Astrocyte of the spinal cord (primary cell): ENCODE data around the gene CLASP1.

Source experiments
- DNase-seq: peaks from one replicate; pipeline ENCODE4 v3.0.0; 2011; ENCODE audit warnings: low read depth, low spot score
- H3K4me3 ChIP-seq: 2 replicates; pipeline ENCODE4 v1.5.1; 2011; ENCODE audit warnings: low read depth, mild to moderate bottlenecking, low read length, moderate library complexity
- in situ Hi-C: cut with HindIII; loops from 2 replicates; pipeline ENCODE4 v1.10.0; 2017; ENCODE audit warnings: low sequenced_read_pairs
- TF ChIP-seq, protein P1 (sequence below): IDR thresholded peaks from 2 replicates; pipeline ENCODE4 v1.5.1; 2012; ENCODE audit warnings: low read depth, mild to moderate bottlenecking, low read length, inconsistent platforms

Gene CLASP1

DNA sequence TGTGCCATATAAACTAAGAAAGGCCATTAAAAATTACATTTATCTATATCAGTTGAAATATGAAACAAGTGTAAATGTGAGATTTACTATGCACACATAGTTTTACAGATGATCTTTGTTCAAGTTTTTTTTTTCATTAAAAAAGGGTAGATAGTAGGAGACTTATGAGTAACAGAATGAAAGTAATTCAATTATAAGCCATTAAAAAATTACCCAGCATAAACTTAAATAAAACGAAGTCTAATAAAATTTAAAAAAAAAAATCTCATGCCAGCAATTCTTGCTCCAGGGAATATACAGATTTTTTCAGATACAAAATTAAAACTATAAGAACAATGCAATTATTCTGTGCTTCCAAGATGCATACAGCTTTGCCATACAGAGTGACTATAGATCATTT lies 236.9 kb downstream of the CLASP1 start:
- in situ Hi-C loops = no loop called here
- TF ChIP-seq, protein P1, sequence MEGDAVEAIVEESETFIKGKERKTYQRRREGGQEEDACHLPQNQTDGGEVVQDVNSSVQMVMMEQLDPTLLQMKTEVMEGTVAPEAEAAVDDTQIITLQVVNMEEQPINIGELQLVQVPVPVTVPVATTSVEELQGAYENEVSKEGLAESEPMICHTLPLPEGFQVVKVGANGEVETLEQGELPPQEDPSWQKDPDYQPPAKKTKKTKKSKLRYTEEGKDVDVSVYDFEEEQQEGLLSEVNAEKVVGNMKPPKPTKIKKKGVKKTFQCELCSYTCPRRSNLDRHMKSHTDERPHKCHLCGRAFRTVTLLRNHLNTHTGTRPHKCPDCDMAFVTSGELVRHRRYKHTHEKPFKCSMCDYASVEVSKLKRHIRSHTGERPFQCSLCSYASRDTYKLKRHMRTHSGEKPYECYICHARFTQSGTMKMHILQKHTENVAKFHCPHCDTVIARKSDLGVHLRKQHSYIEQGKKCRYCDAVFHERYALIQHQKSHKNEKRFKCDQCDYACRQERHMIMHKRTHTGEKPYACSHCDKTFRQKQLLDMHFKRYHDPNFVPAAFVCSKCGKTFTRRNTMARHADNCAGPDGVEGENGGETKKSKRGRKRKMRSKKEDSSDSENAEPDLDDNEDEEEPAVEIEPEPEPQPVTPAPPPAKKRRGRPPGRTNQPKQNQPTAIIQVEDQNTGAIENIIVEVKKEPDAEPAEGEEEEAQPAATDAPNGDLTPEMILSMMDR = no peak
- no peak overlapping the region for H3K4me3 ChIP-seq
- no peak for DNase-seq

DNA sequence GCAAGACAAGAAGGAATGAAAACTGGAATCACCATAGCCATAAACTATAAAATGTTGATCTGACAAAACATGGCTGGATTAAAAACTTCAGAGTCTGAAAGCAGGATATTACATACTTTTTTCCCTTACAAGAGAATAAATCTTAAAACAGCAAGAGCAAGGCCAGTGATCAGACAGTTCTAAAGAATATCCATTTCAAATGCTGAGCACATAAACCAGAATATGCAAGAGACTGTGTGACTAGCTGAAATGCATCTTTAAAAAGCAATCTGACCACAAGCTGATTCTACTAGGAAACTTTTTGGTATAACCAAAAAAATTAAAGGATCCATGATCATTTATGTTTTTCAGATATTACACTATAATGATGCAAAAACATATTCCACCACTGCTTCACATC lies 239.3 kb downstream of the CLASP1 start:
- no peak for DNase-seq
- no peak overlapping the region for H3K4me3 ChIP-seq
- in situ Hi-C loops = no loop called here
- TF ChIP-seq, protein P1 = no peak

DNA sequence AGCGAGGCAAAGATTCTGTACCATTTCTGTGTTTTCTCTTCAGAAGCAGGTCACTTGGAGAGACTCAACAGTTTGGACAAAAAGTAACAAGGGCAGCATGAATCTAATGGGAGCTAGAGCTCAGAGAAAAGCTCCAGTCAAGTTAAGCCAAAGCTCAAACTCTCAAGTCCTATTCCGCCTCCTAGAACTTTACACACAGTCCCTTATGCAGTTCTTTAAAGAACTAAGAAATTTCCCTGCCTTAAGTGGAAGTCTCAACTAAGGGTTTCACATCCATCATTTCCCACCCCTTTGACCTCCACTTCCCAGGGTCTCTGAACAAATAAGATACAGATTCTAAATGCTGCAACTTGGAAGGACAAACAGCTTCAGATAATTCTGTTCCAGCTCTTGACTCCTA lies 239.9 kb downstream of the CLASP1 start:
- H3K4me3 ChIP-seq = no peak overlapping the region
- in situ Hi-C loops = no loop called here
- TF ChIP-seq, protein P1 = no peak
- DNase-seq = no peak

DNA sequence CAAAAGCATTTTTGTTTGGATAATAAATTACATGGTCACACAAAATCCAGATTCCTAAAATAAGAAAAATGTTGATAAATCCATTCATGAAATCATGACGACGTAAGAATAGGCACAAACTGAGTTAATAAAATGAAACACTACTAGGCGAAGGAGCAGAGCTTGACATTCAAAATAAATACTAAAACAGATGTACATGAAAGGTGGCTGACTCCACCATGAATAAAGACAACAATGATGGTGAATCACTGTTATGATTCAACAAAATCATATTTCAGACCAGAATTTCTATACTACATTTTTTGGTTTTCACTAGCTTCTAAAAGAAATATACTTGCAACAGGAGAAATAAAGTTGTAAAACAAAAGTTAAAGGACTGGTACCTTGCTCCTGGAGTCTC lies 240.6 kb downstream of the CLASP1 start:
- DNase-seq = peak; percentile 30
- TF ChIP-seq, protein P1 = no peak
- in situ Hi-C loops = no loop called here
- no peak overlapping the region for H3K4me3 ChIP-seq

DNA sequence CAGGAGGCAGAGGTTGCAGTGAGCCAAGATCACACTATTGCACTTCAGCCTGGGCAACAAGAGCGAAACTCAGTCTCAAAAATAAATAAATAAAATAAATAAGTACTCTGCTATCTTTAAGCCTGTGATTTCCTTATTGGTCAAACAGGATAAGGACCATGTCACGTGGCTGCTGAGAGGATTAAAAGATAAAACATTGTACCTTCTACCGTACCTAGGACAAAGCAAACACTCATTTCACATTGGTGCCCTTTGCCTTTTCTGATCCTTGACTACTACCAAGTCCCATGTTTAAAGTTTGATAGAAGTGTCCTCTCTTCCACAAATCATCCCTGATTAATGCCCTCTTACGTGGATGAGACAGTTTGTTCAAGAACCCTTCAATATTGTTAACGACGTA lies 244.0 kb downstream of the CLASP1 start:
- TF ChIP-seq, protein P1 = no peak
- DNase-seq = no peak
- H3K4me3 ChIP-seq = no peak overlapping the region
- in situ Hi-C loops = no loop called here

DNA sequence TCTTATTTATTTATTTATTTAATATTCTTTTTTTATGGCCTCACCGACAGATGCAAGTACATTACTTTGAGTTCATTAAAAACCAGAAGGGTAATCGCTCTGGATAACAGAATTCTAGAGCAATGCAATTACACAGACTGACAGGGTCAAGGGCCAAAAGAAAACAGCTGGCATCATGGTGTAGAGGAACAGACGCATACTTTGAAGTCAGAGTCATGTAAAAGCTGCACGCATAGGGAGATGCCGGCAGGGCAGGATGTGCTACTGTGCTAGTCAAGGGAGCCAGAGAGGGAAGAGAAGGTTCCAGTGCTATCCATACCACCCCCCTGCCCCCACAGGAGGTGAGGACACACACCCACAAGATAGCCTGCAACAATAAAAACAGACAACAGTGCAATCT lies 249.1 kb downstream of the CLASP1 start:
- peak; percentile 29 for DNase-seq
- in situ Hi-C loops = no loop called here
- H3K4me3 ChIP-seq = no peak overlapping the region
- TF ChIP-seq, protein P1 = no peak

DNA sequence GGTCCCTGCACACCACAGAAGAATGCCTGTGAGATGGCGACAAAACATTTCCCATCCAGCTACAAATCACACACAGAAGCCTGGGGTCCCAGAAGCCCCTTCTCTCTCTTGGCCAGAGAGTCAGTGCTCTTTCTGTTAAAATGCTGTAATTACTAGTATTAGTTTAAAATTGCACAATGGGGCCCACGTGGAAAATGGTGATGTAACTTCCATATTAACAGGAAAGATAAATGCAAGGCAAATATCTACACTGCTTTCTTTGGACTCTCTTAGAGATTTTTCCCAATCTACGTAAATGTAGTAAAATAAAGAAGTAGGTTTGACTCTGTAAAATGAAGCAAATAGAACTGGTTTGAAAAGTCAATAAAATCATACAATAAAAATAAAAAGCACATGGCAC lies 250.4 kb downstream of the CLASP1 start:
- no peak overlapping the region for H3K4me3 ChIP-seq
- DNase-seq = no peak

More for the DNA sequence above, 250.4 kb downstream of the CLASP1 start:
- TF ChIP-seq, protein P1 = no peak
- in situ Hi-C loops = no loop called here
